ENCODE results near the gene SLC7A8.
"Not testable (repeated sequence)": the region's sequence is repeated elsewhere in the genome, so short reads cannot be mapped to it uniquely, and the experiment has no call there.

Gene SLC7A8

DNA sequence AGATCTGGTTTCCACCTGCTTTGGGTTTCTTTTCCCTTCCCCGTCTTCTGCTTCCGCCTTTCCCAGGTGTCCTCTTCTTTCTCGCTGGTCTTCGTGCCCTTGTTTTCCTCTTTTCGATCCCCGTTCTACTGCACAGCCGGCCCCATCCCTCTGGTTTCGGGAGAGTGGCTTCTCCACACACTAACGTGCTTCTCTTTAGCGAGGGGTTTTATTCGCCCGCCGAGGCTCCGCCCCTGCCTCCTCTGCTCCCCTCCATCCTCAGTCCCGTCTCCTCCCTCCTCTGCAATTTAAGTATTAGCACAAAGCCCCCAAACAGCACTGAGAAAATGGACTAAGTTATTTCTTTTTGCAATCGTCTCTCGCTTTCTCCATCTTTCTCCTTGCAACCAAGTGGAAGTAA, at the start of gene SLC7A8:
SLC7A8 (minus strand) TSS at position 182 of the 400 bp plus-strand sequence. CDS start 746 bp downstream, outside the sequence.
- Mint-ChIP-seq H3K4me3 (no peak within 1 kb of the TSS), H3K27me3 (peaks cover 6% of the 10 kb centered on the region), H3K9me3 (no peaks in the 10 kb centered on the region), H3K27ac (no peak within 1 kb of the TSS), H3K36me3 (no peaks in the 10 kb centered on the region), H3K4me1 (peaks cover 5% of the 10 kb centered on the region)
- peak; percentile 46 for ATAC-seq (ENCODE audit: low read depth)
- peak; percentile 16 to 18 for DNase-seq (ENCODE audit: low spot score in 2 of 2)

DNA sequence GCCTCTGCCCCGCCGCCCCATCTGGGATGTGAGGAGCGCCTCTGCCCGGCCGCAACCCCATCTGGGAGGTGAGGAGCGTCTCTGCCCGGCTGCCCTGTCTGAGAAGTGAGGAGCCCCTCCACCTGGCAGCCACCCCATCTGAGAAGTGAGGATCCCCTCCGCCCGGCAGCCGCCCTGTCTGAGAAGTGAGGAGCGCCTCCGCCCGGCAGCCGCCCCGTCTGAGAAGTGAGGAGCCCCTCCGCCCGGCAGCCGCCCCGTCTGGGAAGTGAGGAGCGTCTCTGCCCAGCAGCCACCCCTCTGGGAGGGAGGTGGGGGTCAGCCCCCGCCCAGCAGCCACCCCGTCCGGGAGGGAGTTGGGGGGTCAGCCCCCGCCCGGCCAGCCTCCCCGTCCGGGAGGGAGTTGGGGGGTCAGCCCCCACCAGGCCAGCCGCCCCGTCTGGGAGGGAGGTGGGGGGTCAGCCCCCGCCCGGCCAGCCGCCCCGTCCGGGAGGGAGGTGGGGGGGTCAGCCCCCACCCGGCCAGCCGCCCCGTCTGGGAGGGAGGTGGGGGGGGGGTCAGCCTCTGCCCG, 48.9 kb upstream of the SLC7A8 start:
- H3K36me3 Mint-ChIP-seq; ATAC-seq (ENCODE audit: low read depth); H3K4me1 Mint-ChIP-seq; H3K27ac Mint-ChIP-seq; H3K27me3 Mint-ChIP-seq; H3K4me3 Mint-ChIP-seq; H3K9me3 Mint-ChIP-seq; DNase-seq (ENCODE audit: low spot score in 2 of 2): not testable (repeated sequence)

DNA sequence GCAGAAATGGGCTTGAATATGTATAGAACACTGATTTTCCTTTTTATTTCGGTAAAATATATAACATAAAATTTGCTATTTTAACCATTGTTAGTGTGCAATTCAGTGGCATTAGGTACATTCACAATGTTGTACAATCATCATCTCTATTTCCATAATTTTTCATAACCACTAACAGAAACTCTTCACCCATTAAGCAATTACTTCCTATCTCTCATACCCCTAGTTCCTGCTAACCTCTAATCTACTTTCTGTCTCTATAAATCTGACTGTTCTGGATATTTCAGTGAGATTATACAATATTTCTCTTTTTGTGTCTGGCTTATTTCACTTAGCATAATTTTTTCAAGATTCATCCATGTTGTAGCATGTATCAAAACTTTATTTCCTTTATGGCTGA, 45.4 kb upstream of the SLC7A8 start:
- peaks cover 7% of the 10 kb centered on the region for H3K9me3 Mint-ChIP-seq
- H3K27me3 Mint-ChIP-seq, result no peaks in the 10 kb centered on the region
- no peak overlapping the region for H3K4me3 Mint-ChIP-seq
- ATAC-seq (ENCODE audit: low read depth) (no peak), DNase-seq (ENCODE audit: low spot score in 2 of 2) (no peak)
- H3K36me3 Mint-ChIP-seq, result no peaks in the 10 kb centered on the region
- H3K27ac Mint-ChIP-seq, result no peak overlapping the region
- no peaks in the 10 kb centered on the region for H3K4me1 Mint-ChIP-seq

DNA sequence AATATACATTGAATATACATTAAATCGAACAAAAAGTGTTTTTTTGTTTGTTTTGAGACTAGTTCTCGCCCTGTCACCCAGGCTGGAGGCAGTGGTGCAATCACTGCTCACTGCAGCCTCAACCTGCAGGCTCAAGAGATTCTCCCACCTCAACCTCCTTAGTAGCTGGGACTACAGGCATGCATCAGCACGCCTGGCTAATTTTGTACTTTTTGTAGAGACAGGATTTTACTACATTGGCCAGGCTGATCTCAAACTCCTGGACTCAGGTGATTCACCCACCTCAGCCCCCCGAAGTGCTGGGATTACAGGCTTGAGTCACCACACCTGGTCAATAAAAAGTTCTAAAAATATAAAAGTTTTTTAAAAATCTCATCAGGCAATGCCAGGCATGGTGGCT, 44.1 kb upstream of the SLC7A8 start:
- no peak for ATAC-seq (ENCODE audit: low read depth)

DNA sequence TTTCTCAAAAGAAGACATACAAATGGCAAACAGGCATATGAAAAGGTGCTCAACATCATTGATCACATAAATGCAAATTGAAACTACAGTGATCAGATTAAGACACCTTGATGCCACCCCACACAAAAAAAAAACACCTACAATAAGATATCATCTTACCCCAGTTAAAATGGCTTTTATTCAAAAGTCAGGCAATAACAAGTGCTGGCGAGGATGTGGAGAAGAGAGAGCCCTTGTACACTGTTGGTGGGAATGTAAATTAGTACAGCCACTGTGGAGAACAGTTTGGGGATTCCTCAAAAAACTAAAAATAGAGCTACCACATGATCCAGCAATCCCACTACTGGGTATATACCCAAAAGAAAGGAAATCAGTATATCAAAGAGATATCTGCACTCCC, 41.5 kb upstream of the SLC7A8 start:
- not testable (repeated sequence) for H3K9me3 Mint-ChIP-seq; ATAC-seq (ENCODE audit: low read depth); H3K4me3 Mint-ChIP-seq; H3K27ac Mint-ChIP-seq; DNase-seq (ENCODE audit: low spot score in 2 of 2); H3K36me3 Mint-ChIP-seq; H3K27me3 Mint-ChIP-seq; H3K4me1 Mint-ChIP-seq

More for the DNA sequence above, 44.1 kb upstream of the SLC7A8 start:
- no peak overlapping the region for H3K27ac Mint-ChIP-seq
- no peaks in the 10 kb centered on the region for H3K36me3 Mint-ChIP-seq
- H3K4me1 Mint-ChIP-seq, result no peaks in the 10 kb centered on the region
- no peak overlapping the region for H3K4me3 Mint-ChIP-seq
- H3K9me3 Mint-ChIP-seq, result peaks cover 7% of the 10 kb centered on the region
- no peak for DNase-seq (ENCODE audit: low spot score in 2 of 2)
- no peaks in the 10 kb centered on the region for H3K27me3 Mint-ChIP-seq

DNA sequence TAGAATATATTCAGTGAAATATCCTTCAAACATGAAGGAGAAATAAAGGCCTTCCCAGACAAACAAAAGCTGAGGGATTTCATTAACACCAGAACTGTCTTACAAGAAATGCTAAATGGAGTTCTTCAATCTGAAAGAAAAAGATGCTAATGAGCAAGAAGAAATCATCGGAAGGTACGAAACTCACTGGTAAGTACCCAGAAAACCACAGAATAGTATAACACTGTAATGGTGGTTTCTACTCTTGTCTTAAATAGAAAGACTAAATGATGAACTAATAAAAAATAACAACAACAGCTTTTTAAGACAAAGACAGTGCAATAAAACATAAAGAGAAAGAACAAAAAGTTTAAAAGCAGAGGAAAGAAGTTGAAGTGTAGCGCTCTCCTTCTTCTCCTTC, 35.6 kb upstream of the SLC7A8 start:
- Mint-ChIP-seq H3K4me1 (no peaks in the 10 kb centered on the region), H3K27me3 (peaks cover 21% of the 10 kb centered on the region), H3K4me3 (no peak overlapping the region), H3K9me3 (peaks cover 3% of the 10 kb centered on the region), H3K27ac (no peak overlapping the region), H3K36me3 (no peaks in the 10 kb centered on the region)
- DNase-seq (ENCODE audit: low spot score in 2 of 2) (no peak), ATAC-seq (ENCODE audit: low read depth) (no peak)

DNA sequence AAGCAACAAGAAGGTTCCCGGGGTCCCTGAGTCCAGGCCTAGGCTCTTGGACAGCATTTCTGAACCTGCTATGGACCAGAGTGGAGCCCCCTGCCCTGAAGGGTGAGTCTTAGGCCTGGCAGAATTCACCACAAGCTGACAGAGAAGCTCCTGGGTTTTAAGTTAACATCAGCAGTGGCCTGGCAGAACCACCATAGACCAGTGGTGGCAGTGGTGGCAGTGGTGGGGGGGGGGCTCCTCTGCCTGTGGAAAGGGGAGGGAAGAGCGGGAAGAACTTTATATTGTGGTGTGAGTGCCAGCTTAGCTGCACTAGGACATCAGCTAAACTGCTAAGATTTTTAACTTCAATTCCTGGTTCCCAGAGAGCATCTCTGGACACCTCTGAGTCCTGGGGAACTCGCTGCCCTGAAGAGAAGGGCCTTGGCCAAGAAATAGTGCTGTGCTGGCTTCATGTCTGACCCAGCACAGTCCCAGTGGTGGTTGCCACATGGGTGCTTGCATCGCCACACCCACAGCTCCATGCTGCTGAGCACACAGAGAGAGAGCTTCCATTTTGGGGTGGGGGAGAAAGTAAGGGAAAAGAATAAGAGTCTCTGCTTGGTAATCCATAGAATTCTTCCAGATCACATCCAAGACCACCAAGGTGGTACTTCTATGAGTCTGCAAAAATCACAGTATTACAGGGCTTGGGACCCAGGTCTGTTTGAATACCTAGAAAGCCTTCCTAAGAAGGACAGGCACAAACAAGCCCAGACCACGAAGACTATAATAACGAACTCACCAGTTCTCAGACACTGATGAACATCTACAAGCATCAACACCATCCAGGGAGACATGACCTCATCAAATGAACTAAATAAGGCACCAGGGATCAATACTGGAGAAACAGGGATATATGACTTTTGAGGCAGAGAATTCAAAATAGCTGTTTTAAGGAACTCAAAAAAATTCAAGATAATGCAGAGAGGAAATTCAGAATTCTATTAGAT, 33.9 kb upstream of the SLC7A8 start:
- peaks cover 3% of the 10 kb centered on the region for H3K9me3 Mint-ChIP-seq
- H3K4me3 Mint-ChIP-seq, result no peak overlapping the region
- ATAC-seq (ENCODE audit: low read depth) (no peak), DNase-seq (ENCODE audit: low spot score in 2 of 2) (no peak)
- H3K27me3 Mint-ChIP-seq, result peaks cover 26% of the 10 kb centered on the region
- no peak overlapping the region for H3K27ac Mint-ChIP-seq
- H3K36me3 Mint-ChIP-seq, result no peaks in the 10 kb centered on the region
- no peaks in the 10 kb centered on the region for H3K4me1 Mint-ChIP-seq

DNA sequence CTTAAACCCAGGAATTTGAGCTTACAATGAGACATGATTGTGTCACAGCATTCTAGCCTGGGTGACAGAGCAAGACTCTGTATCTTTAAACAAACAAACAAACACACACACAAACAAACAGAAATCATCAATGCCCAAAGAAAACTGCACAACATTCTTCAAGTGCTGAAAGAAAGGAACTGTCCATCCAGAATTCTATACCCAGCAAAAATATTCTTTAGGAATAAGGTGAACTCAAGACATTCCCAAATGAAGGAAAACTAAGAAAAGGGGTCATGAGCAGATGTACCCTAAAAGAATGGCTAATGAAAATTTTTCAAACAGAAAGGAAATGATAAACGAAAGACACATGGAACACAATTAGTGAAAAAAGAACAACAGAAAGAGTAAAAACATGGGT, 32.0 kb upstream of the SLC7A8 start:
- no peaks in the 10 kb centered on the region for H3K36me3 Mint-ChIP-seq

DNA sequence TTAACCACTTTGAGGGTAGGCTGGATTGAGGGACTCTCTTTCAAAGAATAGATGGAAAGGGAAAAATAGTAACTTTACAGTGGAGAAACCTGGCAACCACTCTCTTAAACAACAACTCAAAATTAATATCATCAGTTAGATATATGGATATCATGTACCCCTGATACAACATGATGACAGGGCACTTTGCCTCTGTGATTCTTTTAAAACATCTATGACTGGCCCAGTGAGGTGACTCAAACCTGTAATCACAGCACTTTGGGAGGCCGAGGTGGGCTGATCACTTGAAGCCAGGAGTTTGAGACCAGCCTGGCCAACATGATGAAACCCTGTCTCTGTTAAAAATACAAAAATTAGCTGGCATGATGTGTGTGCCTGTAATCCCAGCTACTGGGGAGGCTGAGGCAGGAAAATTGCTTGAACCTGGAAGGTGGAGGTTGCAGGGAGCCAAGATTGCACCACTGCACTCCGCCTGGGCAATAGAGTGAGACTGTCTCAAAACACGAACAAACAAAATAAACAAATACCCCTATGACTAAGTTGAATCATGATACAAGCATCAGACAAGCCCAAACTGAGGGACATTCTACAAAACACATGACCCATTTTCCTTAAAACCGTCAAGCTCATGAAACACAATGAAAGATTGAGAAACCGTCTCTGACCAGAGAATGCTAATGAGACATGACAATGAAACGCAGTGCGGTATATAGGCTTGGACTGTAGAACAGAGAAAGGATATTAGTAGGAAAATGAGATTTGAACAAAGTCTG, 26.4 kb upstream of the SLC7A8 start:
- Mint-ChIP-seq H3K4me1 (no peaks in the 10 kb centered on the region), H3K27me3 (peaks cover 21% of the 10 kb centered on the region), H3K4me3 (no peak overlapping the region), H3K27ac (no peak overlapping the region), H3K9me3 (no peaks in the 10 kb centered on the region), H3K36me3 (no peaks in the 10 kb centered on the region)
- ATAC-seq (ENCODE audit: low read depth), result no peak
- no peak for DNase-seq (ENCODE audit: low spot score in 2 of 2)

More for the DNA sequence above, 32.0 kb upstream of the SLC7A8 start:
- Mint-ChIP-seq H3K4me1 (no peaks in the 10 kb centered on the region), H3K9me3 (peaks cover 3% of the 10 kb centered on the region), H3K27ac (no peak overlapping the region), H3K27me3 (peaks cover 26% of the 10 kb centered on the region), H3K4me3 (no peak overlapping the region)
- ATAC-seq (ENCODE audit: low read depth) (no peak), DNase-seq (ENCODE audit: low spot score in 2 of 2) (no peak)

DNA sequence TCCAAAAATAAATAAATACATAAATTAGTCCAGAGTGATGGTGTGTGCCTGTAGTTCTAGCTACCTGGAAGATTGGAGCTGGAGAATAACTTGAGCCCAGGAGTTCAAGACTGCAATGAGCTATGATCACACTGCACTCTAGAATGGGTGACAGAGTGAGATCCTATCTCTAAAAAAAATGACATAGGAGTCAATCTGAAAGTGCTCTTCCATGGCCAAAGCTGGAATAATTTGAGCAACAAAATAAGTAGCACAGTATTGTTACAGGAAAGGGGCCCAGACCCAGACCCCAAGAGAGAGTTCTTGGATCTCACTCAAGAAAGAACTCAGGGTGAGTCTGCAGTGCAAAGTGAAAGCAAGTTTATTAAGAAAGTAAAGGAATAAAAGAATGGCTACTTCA, 24.9 kb upstream of the SLC7A8 start:
- H3K4me1 Mint-ChIP-seq, result peaks cover 2% of the 10 kb centered on the region
- H3K36me3 Mint-ChIP-seq, result no peaks in the 10 kb centered on the region
- no peaks in the 10 kb centered on the region for H3K9me3 Mint-ChIP-seq
- no peak for DNase-seq (ENCODE audit: low spot score in 2 of 2)
- H3K27ac Mint-ChIP-seq, result no peak overlapping the region
- H3K27me3 Mint-ChIP-seq, result peaks cover 18% of the 10 kb centered on the region
- no peak overlapping the region for H3K4me3 Mint-ChIP-seq
- ATAC-seq (ENCODE audit: low read depth), result no peak

DNA sequence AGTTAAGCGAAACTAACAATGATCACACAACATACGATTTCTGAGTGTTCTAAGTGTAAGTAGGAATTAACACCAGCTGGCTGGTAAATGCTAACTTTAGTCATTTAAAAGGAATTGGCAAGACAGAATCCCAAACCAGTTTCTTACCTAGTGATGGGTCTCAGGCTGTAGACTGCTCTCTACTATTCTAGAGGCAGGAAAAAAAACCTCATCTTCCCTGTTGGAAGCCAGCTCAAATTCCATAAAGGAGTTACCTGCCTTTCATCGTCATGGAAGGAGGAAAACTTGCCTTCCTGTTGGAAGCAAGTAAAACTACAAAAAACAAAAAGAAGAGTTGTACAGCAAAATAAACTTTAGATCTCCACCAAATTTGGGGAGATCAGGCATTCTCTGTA, 23.7 kb upstream of the SLC7A8 start:
- ATAC-seq (ENCODE audit: low read depth) (no peak), DNase-seq (ENCODE audit: low spot score in 2 of 2) (no peak)
- Mint-ChIP-seq H3K4me1 (peaks cover 2% of the 10 kb centered on the region), H3K27me3 (peaks cover 17% of the 10 kb centered on the region), H3K27ac (no peak overlapping the region), H3K9me3 (no peaks in the 10 kb centered on the region), H3K4me3 (no peak overlapping the region), H3K36me3 (no peaks in the 10 kb centered on the region)

DNA sequence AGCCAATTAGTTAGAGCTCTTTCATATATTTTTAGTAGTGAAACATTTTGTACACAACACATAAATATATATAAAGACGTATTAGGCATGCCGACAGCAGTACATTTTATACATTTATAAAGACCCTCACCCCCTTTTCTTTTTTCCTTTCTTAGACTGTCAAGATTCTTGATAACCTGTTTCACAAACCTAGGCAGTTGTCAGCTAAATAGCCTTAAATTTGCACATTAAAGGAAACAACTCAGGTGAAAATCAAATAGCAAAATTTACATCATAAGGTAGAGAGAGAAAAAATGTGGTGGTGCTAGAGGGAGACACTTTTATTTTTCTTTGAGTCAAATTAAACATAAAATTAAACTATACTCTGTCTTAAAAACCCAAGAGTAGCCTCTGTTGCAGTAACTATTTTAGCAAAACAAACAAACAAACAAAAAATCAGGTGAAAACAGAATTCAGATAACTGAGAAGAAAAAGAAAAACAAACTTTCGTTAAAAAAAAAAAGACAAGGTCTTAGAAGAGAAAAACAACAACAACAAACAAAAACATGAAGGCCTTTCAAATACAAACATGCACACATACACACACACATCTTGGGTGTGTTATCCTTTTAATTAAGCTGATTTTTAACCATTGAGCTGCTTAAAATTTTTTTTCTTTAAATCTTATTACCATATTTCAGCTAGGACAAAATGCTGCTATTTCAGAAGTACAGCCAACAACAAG, 23.1 kb upstream of the SLC7A8 start:
- Mint-ChIP-seq H3K27me3 (peaks cover 15% of the 10 kb centered on the region), H3K4me1 (peaks cover 2% of the 10 kb centered on the region), H3K9me3 (no peaks in the 10 kb centered on the region), H3K36me3 (no peaks in the 10 kb centered on the region), H3K4me3 (no peak overlapping the region), H3K27ac (no peak overlapping the region)
- ATAC-seq (ENCODE audit: low read depth) (no peak), DNase-seq (ENCODE audit: low spot score in 2 of 2) (no peak)

DNA sequence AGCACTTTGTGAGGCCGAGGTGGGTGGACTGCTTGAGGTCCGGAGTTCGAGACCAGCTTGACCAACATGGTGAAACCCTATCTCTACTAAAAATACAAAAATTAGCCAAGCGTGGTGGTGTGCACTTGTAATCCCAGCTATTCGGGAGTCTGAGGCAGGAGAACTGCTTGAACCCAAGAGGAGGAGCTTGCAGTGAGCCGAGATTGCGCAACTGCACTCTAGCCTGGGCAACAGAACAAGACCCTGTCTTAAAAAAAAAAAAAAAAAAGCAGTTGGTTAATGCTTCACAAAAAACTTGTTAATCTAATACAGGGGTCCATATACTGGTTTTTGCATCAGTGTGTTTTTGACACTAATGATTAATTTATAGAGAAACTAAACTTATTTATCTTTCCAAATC, 18.5 kb upstream of the SLC7A8 start:
- H3K36me3 Mint-ChIP-seq, result no peaks in the 10 kb centered on the region
- H3K27me3 Mint-ChIP-seq, result peaks cover 2% of the 10 kb centered on the region

More for the DNA sequence above, 18.5 kb upstream of the SLC7A8 start:
- ATAC-seq (ENCODE audit: low read depth), result no peak
- Mint-ChIP-seq H3K4me1 (peaks cover 2% of the 10 kb centered on the region), H3K9me3 (no peaks in the 10 kb centered on the region), H3K27ac (no peak overlapping the region), H3K4me3 (no peak overlapping the region)
- no peak for DNase-seq (ENCODE audit: low spot score in 2 of 2)

Measured in memory B cell (primary cell).